Muscle layer of duodenum (tissue), 2 donors: ENCODE measurements around the gene MTA3.
"Not testable (repeated sequence)": the region's sequence is repeated elsewhere in the genome, so short reads cannot be mapped to it uniquely, and the experiment has no call there.

Source experiments
- H3K27ac ChIP-seq: one replicate; pipeline ENCODE4 v1.7.0; 2013; ENCODE audit warnings: mild to moderate bottlenecking, low read length
- H3K27me3 ChIP-seq: one replicate; pipeline ENCODE4 v1.7.0; 2013; ENCODE audit warnings: low read depth, mild to moderate bottlenecking, control low read depth, low read length
- H3K36me3 ChIP-seq, 2 donors: one replicate each; pipeline ENCODE4 v1.7.0; 2013; ENCODE audit warnings: low read length in 2 of 2, control low read depth in 1 of 2, mild to moderate bottlenecking in 1 of 2; ENCODE audit not compliant: insufficient read depth in 2 of 2, control insufficient read depth in 1 of 2
- H3K4me1 ChIP-seq, 2 donors: one replicate each; pipeline ENCODE4 v1.7.0; 2013; ENCODE audit warnings: low read length in 2 of 2, mild to moderate bottlenecking in 2 of 2, control low read depth in 1 of 2, moderate library complexity in 1 of 2; ENCODE audit not compliant: insufficient read depth in 2 of 2, control insufficient read depth in 1 of 2
- H3K4me3 ChIP-seq, 2 donors: one replicate each; pipeline ENCODE4 v1.7.0; 2013; ENCODE audit warnings: low read length in 2 of 2, low read depth in 1 of 2, mild to moderate bottlenecking in 1 of 2
- H3K9me3 ChIP-seq, 2 donors: one replicate each; pipeline ENCODE4 v1.7.0; 2013; ENCODE audit warnings: low read length in 2 of 2, control low read depth in 1 of 2, mild to moderate bottlenecking in 1 of 2; ENCODE audit not compliant: control insufficient read depth in 1 of 2
- donor health status: healthy.

MTA3 gene

GRCh38 chr2:42550870-42551269, 17.6 kb upstream of the MTA3 start:
- Histone ChIP-seq H3K27me3 (no peaks in the 10 kb centered on the region), H3K27ac (no peak overlapping the region), H3K4me3 (no peak overlapping the region), H3K9me3 (no peaks in the 10 kb centered on the region), H3K4me1 (no peaks in the 10 kb centered on the region), H3K36me3 (no peaks in the 10 kb centered on the region)

GRCh38 chr2:42554392-42554791, 14.0 kb upstream of the MTA3 start:
- Histone ChIP-seq H3K27ac (no peak overlapping the region), H3K36me3 (no peaks in the 10 kb centered on the region), H3K9me3 (no peaks in the 10 kb centered on the region), H3K4me1 (no peaks in the 10 kb centered on the region), H3K4me3 (no peak overlapping the region), H3K27me3 (no peaks in the 10 kb centered on the region)

GRCh38 chr2:42556315-42556890, 12.0 kb upstream of the MTA3 start:
- Histone ChIP-seq H3K9me3 (no peaks in the 10 kb centered on the region), H3K27ac (no peak overlapping the region), H3K27me3 (no peaks in the 10 kb centered on the region), H3K4me1 (no peaks in the 10 kb centered on the region), H3K36me3 (no peaks in the 10 kb centered on the region), H3K4me3 (no peak overlapping the region)

GRCh38 chr2:42557306-42557705, 11.1 kb upstream of the MTA3 start:
- no peaks in the 10 kb centered on the region for H3K9me3 ChIP-seq
- no peaks in the 10 kb centered on the region for H3K4me1 ChIP-seq
- H3K36me3 ChIP-seq: no peaks in the 10 kb centered on the region
- no peaks in the 10 kb centered on the region for H3K27me3 ChIP-seq
- H3K4me3 ChIP-seq: no peak overlapping the region
- H3K27ac ChIP-seq: no peak overlapping the region

GRCh38 chr2:42558827-42559226, 9.6 kb upstream of the MTA3 start:
- Histone ChIP-seq H3K27ac (no peak overlapping the region), H3K4me1 (no peaks in the 10 kb centered on the region), H3K36me3 (no peaks in the 10 kb centered on the region), H3K27me3 (no peaks in the 10 kb centered on the region), H3K9me3 (no peaks in the 10 kb centered on the region), H3K4me3 (no peak overlapping the region)

- H3K9me3 ChIP-seq, H3K27me3 ChIP-seq, H3K4me1 ChIP-seq, H3K4me3 ChIP-seq, H3K27ac ChIP-seq, H3K36me3 ChIP-seq: not testable (repeated sequence)
Observed at GRCh38 chr2:42560133-42560532, 8.3 kb upstream of the MTA3 start.

GRCh38 chr2:42560899-42561298, 7.5 kb upstream of the MTA3 start:
- Histone ChIP-seq H3K4me3 (no peak overlapping the region), H3K4me1 (no peaks in the 10 kb centered on the region), H3K36me3 (no peaks in the 10 kb centered on the region), H3K27ac (no peak overlapping the region), H3K9me3 (no peaks in the 10 kb centered on the region), H3K27me3 (no peaks in the 10 kb centered on the region)

- Histone ChIP-seq H3K36me3 (no peaks in the 10 kb centered on the region), H3K4me1 (peaks cover under 1 to 9% of the 10 kb centered on the region in 2 donors), H3K27ac (no peak overlapping the region), H3K4me3 (no peak overlapping the region), H3K27me3 (no peaks in the 10 kb centered on the region), H3K9me3 (no peaks in the 10 kb centered on the region)
Observed at GRCh38 chr2:42562474-42563144, 5.8 kb upstream of the MTA3 start.

- H3K27me3 ChIP-seq: no peaks in the 10 kb centered on the region
- no peak overlapping the region for H3K4me3 ChIP-seq
- no peak overlapping the region for H3K27ac ChIP-seq
- no peaks in the 10 kb centered on the region for H3K36me3 ChIP-seq
- peaks cover 12 to 25% of the 10 kb centered on the region in 2 donors for H3K4me1 ChIP-seq
- H3K9me3 ChIP-seq: no peaks in the 10 kb centered on the region
Observed at GRCh38 chr2:42566025-42566424, 2.4 kb upstream of the MTA3 start.

- peak overlapping the region; percentile 2 for H3K27ac ChIP-seq
- H3K27me3 ChIP-seq: no peaks in the 10 kb centered on the region
- H3K36me3 ChIP-seq: no peaks in the 10 kb centered on the region
- H3K4me3 ChIP-seq: no peak overlapping the region
- H3K9me3 ChIP-seq: no peaks in the 10 kb centered on the region
- H3K4me1 ChIP-seq: peaks cover 12 to 25% of the 10 kb centered on the region in 2 donors
Observed at GRCh38 chr2:42566837-42567321, 1.6 kb upstream of the MTA3 start.

GRCh38 chr2:42567364-42567763, 1.1 kb upstream of the MTA3 start:
- Histone ChIP-seq H3K4me3 (peak overlapping the region in 1 of 2 donors; percentile 33), H3K9me3 (no peaks in the 10 kb centered on the region), H3K27ac (peak overlapping the region; percentile 61), H3K36me3 (no peaks in the 10 kb centered on the region), H3K4me1 (peaks cover 12 to 25% of the 10 kb centered on the region in 2 donors), H3K27me3 (no peaks in the 10 kb centered on the region)
